IPS DF 4.7 (cell line): ENCODE data around the gene PTPRD.
"Not testable (repeated sequence)": the region's sequence is repeated elsewhere in the genome, so short reads cannot be mapped to it uniquely, and the experiment has no call there.

Experiments
- DNase-seq: peaks from one replicate; pipeline ENCODE4 v3.0.0-alpha.2; 2013; ENCODE audit warnings: low spot score; ENCODE audit errors: extremely low read depth

Gene PTPRD

DNA sequence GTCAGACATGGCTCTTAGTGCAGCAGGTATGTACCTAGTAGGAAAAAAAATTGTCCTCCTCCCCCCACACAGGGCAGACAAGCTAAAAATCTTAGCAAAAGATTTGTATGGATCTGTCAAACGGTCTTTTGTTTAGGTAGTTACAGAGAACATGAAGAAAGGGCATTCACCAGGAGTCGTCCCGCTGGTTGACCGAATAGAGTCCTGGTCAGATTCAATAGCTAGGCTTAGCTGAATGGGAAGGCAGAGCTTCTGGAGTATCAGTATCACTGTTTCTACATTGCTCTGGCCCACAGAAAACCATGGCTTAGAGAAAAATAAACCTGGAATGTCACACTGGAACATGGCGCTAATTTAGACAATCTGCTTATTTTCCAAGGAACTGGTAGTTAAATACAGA lies 642.3 kb downstream of the PTPRD start:
- DNase-seq: no peak

DNA sequence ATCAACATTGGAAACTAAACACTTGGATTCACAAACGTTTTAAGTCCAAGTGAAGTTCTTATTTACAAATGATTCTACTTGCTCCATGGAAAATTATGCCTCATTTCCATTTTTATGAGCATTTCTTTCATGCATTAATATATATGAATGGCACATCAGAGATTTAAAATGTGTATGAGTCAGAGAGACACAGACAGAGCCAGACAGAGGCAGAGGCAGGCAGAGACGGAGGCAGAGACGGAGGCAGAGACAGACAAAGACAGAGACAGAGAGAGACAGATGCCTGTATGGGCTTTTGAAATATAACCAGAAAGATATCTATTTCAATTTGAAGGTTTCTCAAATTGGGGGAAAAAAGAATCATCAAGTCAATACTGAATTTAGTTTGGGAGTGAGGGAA lies 649.0 kb downstream of the PTPRD start:
- no peak for DNase-seq

DNA sequence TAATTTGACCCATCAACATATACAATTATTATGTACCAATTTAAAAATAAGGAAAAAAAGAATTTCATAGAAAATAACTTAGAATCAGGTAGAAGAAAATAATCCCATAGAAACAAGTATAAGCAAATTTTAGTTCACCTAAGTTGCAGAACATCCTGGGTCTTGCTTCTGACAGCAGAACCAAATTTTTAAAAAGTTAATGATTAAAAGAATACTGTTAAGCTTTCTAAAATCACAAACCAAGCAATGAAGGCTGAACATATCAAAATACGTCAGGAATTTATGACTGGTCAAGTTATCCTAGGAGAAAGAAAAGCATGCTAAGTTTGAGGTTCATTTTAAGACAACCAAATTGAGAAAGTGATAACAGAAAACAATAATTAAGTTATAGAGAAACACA lies 650.9 kb downstream of the PTPRD start:
- DNase-seq: no peak

DNA sequence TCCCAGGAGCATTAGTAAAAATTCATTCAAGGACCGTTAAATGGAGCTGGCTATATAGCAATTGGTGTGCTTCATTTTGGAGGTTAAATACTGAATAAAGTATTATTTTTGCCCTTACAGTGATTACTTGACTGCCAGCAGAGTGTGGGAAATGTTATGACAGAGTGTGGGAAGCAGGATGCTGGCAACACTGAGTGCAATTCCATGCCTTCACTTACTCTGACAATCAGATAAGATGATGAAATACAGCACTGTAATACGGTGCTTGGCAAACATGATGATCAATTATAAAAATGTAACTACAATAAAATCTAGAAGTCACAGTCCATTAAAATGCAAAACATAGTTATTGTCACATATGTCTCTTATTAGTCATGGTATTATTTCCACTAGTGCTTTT lies 651.3 kb downstream of the PTPRD start:
- DNase-seq: no peak

DNA sequence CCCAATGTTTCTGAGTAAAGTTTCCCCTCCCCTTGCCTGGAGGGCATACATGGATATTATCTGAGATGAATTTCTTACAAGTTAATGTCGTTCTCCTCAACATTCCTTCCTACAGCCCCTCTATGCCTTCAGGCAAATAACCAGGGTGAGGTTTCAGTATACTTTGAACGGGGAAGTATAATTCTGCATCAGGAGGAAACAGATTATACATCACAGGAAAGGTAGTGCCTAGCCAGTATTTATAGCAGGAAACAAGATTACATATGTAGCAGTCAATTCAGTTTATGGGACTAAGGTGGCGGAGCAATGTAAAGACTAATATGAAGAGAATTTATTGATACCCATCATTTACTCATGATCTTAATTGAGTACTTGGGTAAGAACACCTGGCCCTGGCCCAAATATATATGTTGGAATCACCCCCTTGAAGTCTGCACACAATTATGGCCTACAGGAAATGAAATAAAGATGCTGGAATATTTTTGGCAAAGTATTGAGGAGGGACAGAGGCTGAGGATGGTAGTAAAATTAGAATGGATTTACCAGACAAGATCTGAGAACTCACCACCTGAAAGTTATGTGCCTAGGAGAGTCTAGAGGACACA lies 661.1 kb downstream of the PTPRD start:
- DNase-seq: no peak

DNA sequence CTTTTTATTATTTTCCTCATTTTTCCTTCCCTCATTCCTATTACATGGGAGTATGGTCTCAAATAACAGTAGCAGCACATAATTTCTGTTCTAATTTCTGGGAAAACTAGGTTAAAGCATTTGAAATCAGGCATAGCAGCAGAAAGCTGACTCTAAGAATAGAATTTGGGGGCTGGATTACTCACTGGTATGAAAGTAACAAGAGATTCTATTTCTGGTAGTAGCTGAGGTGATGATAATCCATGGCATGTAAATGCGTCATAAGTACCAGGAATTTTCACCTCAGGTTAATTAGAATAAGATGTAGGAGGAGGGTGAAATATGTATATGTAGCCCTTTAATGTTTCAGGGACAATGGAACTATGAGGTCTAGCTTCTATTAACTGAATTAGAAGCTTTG lies 662.0 kb downstream of the PTPRD start:
- DNase-seq: no peak

DNA sequence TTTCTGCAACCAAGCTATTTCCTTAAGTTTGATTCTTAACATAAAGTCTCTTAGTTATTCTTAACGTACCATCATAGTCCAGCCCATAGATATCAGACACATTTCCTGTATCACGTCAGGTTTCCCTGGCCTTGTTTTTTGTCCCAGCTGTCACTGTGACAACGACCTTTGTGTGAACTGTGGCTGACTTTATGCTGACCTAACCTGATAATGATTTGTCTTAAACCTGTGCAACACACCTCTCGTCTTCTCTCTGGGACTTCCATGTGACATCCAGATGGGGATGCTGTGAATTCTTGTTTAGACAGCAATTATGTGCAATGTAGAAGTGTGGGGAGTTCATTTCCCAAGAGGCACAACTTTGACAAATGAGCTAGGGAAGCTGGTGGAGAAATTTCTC lies 662.8 kb downstream of the PTPRD start:
- DNase-seq: no peak

DNA sequence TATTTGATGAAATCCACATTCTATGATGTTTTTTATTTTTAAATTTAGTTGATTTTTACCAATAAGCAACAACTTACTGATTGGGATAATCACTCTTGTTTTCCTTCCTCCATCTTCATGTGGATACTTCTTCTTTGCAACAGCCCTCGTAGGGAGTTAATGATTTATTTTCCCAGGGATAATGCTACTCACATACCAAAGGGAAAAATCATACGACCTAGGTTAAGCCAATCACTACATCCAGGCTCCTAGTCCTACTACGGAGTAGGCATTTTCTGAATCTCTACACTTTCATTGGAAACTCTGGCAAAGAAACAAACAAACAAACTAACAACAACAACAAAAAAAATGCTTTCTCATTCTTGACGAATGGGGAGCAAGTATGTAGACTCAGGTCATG lies 663.4 kb downstream of the PTPRD start:
- no peak for DNase-seq

DNA sequence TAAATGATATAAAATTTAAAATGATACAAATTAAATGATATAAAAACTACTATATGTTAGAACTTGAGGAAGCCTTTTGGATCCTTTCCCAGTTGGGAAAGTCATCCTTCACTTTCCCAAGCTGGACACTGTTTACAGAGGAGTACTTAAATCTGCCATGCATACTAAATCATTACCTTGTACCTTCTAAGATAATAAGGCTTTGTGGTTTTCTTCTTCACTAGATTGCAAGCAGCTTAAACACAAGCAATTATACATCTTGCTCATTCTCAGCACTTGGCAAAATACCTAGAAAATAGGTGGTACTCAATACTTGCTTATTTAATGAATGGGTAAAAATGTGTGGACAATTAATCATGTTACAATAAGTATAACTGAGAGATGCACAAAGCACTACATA lies 666.8 kb downstream of the PTPRD start:
- no peak for DNase-seq

DNA sequence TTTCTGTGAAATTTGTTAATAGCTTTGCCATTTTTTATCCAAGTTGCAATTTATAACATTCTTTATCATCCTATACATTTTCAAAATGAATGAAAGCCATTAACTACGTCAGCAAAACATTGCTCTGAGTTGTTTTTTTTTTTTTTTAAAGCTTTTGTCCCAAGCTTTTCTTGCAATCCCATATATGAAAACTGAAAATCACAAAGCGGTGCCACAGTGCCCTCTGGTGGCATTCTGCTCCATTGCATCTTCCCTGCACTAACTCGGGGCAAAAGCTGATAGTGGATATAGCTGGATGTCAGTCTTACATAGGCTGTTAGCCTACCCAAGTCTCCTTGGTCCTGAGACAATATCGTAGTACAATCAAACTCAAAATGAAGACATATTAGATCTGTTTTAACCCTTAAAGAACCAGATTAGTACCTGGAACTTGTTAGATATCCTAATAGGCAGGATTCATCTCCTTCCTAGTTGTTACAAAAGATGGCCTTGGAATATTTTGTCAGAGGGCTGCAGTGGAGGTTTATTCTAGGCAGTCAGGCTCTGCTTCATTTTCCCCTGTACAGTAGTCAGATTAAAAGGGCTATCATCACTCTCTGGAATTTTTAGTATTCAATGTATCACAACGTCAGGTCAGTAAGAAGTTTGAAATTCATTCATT lies 669.9 kb downstream of the PTPRD start:
- peak; percentile 33 for DNase-seq

DNA sequence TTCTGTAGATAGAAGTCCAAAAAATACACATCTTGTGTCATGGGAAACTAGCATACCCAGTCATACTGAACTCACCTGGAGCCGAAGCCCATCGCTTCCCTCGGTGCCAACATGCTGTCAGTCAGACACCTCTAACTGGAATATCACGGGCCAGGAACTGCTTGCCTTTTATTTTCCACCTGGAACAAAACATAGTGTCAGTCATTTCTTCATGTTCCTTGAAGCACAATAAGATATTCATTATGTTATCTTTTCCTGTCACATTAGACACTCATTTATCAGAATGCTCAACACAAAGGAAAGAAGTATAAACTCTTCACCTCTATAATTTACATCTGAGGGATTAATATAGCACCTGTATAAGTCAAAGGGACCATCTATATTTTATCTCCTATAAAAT lies 674.4 kb downstream of the PTPRD start:
- DNase-seq: no peak

DNA sequence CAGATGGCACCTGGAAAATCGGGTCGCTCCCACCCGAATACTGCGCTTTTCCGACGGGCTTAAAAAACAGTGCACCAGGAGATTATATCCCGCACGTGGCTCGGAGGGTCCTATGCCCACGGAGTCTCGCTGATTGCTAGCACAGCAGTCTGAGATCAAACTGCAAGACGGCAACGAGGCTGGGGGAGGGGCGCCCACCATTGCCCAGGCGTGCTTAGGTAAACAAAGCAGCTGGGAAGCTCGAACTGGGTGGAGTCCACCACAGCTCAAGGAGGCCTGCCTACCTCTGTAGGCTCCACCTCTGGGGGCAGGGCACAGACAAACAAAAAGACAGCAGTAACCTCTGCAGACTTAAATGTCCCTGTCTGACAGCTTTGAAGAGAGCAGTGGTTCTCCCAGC lies 681.3 kb downstream of the PTPRD start:
- not testable (repeated sequence) for DNase-seq

DNA sequence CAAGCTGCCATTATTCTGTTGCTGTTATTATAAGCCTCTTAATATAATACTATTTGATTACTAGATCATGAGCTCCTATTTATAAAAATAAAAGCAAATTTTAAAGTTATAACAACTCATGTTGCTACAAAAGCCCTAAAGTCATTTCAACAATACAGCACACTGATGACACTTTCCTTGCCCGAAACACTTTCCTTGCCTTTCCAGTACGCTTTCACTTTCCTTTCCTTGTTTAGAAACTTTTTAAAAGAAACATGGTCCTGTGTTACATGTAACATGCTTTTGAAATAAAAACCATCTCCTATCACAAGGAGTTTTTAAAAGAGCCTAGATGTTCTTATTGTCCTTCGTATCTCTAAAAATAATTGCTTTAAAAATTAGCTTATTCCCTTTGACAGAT lies 688.4 kb downstream of the PTPRD start:
- no peak for DNase-seq

DNA sequence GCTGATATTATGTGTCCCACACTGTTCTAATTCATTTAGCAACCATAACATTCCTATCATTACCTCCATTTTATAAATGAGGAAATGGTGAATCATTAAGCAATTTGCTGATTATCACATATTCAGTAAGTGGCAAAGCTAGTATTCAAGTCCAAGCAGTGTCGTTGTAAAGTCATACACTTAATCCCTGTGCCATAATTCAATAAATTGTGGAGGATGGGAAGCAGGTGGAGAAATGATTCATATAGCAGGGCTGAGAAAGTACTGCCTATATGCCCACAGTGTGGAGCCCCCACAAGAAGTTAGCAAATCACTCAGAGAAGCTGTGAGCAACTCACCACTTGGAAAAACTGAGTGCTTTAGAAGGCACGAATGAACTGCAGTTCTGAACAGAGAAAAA lies 691.0 kb downstream of the PTPRD start:
- no peak for DNase-seq

DNA sequence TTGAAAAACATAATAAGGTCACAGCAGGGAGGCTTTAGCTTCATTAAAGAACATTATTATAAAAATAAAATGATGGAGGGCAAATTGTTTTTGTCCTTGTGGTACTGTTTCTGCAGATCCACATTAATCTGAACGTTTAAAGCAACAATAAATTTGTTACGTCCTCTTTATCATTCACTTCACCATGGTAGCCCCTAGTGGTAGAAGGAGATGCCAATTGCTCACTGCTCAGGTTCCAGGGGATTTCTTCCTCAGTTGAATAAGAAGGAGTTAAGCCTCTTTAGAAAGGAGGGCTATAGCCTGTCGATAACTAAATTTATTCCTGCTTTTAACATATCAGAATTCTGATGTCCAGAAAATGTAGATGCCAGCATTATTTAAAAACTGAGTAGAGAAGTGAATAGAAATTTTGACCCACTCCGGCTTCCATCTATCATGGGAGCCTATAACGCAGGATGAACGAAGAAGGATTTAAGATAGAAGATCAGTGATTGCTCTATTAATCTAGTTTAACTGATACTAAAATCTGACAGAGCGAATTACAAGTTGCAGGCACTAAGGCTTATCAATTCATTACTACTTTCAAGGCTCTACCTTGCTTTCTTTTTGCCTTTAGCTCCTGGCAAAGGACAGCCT lies 692.3 kb downstream of the PTPRD start:
- no peak for DNase-seq

DNA sequence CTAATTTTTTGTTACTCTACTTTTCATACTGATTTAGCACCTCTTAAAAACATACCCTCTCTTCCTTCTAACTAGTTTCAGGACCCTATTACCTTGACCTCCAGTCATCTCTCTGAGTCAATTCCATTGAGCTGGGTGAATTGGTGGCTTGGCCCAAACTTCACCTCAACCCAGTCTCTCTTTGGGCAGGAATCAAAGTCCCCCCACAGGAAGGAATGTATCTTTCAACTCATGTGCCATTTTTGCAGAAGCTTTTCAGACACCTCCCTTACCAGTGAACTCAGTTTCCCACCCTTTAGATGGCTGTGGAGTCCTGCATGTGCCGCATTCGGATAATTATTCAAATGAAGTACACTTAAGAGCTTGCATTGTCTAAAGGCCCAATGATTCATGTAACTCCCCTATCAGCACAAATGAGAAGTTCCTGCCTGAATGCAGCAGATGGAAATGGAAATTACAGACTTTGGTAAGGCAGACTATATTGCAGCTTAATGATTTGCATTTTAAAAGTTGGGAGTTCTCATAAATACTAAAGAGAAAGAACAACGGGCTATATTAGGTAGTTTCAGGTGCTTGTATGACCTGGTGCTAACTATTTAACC lies 693.5 kb downstream of the PTPRD start:
- no peak for DNase-seq

DNA sequence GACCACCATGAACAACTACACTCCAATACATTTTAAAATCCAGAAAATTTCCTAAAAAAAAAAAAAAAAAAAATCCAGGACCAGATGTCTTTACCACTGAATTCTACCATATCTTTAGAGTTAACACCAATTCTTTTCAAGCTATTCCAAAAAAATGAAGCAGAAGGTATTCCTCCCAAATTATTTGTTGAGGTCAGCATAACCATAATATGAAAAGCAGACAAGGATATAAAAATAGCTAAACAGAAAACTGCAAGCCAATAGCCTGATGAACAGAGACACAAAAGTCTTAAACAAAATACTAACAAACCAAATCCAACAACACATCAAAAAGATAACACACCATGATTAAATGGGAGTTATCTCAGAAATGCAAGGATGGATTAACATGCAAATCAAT lies 695.4 kb downstream of the PTPRD start:
- no peak for DNase-seq

DNA sequence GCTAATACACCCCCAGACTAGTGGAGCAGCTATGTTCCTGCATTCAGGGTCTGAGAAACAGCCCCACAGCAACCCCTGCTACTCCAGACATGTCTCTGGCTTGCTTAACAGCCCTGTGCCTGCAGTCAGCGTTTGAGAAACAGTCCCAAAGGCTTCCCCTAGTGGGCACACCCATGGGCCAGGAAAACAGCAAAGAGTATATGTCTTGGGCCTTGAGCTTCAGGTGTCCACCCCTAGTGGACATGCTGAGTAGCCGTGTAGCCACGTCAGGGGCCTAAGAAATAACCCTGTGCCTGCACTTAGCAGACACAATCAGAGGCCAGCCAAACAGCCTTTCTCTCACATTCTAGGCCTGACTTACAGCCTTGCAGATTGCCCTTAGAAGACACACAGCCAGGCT lies 698.6 kb downstream of the PTPRD start:
- DNase-seq: peak; percentile 7

DNA sequence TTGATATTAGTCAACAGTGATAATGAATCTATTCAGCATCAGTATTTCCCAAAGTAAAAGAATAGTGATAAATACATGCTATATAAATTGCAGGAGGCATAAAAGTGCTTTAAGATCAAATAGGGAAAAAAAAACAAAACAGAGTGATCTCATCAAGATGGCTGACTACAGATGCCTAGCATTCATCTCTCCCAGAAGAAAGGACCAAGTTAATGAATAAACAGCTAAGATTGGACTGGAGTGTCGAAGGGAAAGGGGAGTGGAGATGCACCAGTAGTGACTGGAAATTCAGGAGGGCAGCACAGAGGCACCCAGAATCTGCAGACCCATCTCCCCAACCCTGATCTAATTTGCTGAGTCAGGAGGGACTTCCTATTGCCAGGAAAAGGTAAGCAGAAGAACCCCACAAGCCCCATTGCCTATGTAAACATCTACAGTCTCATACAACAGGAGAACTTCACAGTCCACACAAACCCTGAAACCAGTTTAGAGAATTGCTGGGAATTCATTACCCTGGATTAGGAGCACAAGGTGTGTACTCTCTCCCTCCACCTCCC lies 699.4 kb downstream of the PTPRD start:
- no peak for DNase-seq

DNA sequence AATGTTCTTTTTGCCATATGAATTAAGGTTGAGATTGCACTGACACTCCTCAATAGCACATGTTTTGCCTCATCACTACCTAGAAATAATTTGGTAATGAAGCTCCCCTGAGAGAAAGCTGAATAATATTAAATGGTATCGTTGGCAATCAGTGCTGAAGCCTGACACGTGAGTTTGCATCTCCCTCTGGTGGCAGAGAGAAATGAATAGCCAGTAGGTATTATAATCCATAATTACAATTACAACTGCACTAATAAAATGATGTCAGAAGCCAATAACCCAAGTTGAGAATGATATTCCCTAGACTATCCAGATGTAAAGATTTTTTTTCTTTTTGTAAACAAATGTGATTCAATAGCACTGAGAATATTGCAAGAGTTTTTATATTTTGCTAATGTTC lies 700.3 kb downstream of the PTPRD start:
- DNase-seq: no peak

DNA sequence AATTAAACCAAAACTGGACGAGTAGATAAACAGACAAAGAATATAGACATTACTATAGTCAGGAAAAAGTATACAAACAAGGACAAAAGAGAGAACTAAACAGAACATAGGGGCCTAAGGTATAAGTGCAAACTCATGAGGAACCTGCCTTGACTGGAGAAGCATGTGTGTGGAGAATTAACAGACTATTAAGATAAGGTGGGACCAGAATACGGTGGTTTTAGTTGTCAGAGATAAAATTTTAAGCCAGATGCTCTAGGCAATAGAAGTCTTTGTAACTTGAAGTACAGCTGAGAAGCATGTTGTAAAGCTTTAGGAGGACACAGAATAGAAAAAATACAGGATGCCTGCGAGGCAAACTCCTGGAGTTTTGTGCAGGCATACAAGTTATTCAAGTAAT lies 707.1 kb downstream of the PTPRD start:
- DNase-seq: no peak

DNA sequence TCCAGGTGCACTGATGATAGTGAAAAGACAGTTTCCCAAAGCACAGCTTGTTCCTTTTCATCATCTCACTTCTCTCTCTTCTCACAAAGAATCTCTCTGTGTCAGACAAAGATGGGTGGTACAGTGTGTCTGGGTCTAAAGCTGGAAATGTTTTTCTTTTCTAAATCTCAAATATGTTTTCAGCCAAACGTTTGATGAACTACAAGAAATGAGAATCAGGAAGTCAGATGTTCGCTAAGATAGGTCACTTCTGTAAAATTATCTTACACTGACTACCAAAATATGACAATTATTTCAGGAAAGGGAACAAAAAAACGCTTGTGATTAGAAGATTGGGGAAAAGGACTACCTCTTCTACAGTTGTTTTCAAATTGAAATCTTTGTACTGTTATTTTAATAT lies 708.8 kb downstream of the PTPRD start:
- DNase-seq: no peak
